ENCODE data around the gene ZSCAN16. TPM values are rescaled to one million over a fixed set of nuclear protein-coding genes. Genes with fewer than 3 reads are reported as not detected.

Gene ZSCAN16
- total RNA-seq, 6 experiments from 2014 or later: 1.5 to 2.0 (median 1.7) TPM

Other genes starting within 250 kb of the ZSCAN16 start
- not detected for gene OR2B2, start 212.2 kb upstream of the ZSCAN16 start, total RNA-seq
- not detected for gene OR2B6, start 167.4 kb upstream of the ZSCAN16 start, total RNA-seq
- 1 to 10 TPM in 3 of 6 experiments, under 1 TPM in 3; 0.24 to 3.0 (median 0.95) TPM for gene ZNF165, start 44.0 kb upstream of the ZSCAN16 start, total RNA-seq
- 1 to 10 TPM; 5.4 to 7.2 (median 6.8) TPM for gene ZKSCAN8, start 17.3 kb downstream of the ZSCAN16 start, total RNA-seq
- gene ZSCAN9, start 100.7 kb downstream of the ZSCAN16 start, total RNA-seq: 1 to 10 TPM; 2.0 to 3.9 (median 3.3) TPM
- gene ZKSCAN4, start 127.7 kb downstream of the ZSCAN16 start, total RNA-seq: 1 to 10 TPM; 1.1 to 2.6 (median 2.3) TPM
- 1 to 10 TPM in 1 of 6 experiments, under 1 TPM in 5; 0.15 to 1.0 (median 0.36) TPM for gene NKAPL, start 134.7 kb downstream of the ZSCAN16 start, total RNA-seq
- gene ZSCAN26, start 142.5 kb downstream of the ZSCAN16 start, total RNA-seq: 1 to 10 TPM; 2.7 to 8.1 (median 5.3) TPM
- 1 to 10 TPM; 1.1 to 2.0 (median 1.3) TPM for gene PGBD1, start 157.0 kb downstream of the ZSCAN16 start, total RNA-seq
- 1 to 10 TPM; 3.7 to 6.9 (median 4.6) TPM for gene ZSCAN31, start 211.5 kb downstream of the ZSCAN16 start, total RNA-seq
- gene ZKSCAN3, start 225.3 kb downstream of the ZSCAN16 start, total RNA-seq: 1 to 10 TPM; 1.3 to 3.8 (median 2.5) TPM

All from right lobe of liver (tissue), 5 donors.